ENCODE data around the gene SCN3B.

DNA sequence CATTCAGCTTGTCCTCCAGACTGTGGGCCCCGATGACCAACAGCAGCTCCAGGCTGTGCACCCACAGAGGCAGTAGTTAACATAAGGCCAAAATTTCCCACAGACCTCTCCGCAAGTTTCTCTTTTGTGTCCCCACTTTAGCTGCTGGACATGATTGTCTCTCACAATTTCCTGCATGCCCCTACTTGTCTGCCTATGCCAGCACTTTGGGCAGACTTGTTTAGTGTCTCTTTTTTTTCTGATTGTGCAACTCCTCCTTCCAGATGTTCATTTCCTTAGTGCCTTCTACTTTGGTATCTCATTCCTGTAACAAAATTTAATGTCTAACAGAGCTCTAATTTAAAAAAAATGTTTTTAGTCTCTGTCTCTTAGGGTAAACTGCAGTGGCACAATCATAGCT is 23.8 kb upstream of the SCN3B start:
- TF ChIP-seq, protein P1, sequence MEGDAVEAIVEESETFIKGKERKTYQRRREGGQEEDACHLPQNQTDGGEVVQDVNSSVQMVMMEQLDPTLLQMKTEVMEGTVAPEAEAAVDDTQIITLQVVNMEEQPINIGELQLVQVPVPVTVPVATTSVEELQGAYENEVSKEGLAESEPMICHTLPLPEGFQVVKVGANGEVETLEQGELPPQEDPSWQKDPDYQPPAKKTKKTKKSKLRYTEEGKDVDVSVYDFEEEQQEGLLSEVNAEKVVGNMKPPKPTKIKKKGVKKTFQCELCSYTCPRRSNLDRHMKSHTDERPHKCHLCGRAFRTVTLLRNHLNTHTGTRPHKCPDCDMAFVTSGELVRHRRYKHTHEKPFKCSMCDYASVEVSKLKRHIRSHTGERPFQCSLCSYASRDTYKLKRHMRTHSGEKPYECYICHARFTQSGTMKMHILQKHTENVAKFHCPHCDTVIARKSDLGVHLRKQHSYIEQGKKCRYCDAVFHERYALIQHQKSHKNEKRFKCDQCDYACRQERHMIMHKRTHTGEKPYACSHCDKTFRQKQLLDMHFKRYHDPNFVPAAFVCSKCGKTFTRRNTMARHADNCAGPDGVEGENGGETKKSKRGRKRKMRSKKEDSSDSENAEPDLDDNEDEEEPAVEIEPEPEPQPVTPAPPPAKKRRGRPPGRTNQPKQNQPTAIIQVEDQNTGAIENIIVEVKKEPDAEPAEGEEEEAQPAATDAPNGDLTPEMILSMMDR (IDR thresholded peaks at IDR 0.05): no peak
- no peak for TF ChIP-seq POLR2A (IDR thresholded peaks at IDR 0.05)

Data from testis (tissue), 2 donors.